ENCODE measurements around the gene NACC2.
A peak's percentile ranks its signal among the peaks of the same experiment; 100 is the strongest.
"Not testable (repeated sequence)": the region's sequence is repeated elsewhere in the genome, so short reads cannot be mapped to it uniquely, and the experiment has no call there.

NACC2 gene

DNA sequence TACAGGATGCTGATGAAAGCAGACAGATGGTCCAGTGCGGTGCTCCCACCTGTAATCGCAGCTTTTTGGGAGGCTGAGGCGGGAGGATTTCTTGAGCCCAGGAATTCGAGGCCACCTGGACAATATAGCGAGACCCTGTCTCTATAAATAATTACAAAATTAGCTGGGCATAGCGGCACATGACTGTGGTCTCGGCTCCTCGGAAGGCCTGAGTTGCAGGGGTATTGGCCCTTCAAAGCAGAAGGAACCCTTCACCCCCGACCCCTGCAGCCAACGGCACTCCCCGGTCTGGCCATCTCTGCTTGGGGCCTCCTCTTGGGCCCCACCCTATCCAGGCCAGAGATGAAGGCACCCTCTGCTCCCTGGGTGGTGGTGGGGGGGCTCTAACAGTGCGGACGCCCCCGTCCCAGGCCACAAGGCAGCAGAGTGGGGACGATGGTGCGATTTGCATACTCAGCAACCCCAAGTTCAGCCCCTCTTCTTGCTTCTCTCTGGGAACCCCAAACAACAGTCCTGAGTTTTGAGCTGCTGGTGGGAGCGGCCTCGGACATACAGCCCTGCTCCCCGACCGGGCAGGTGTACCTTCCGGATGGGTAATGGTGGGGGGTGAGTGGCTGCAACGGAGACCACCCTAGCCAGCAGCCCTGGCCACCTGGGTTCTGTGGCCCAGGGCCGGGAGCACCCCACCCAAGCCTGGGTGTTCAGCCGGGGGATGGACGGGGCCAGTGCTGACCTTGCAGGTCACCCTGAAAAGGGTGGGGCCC, 50.7 kb downstream of the NACC2 start:
- Histone ChIP-seq H2BK120ac (ENCODE audit: low read depth, low read length) (no peak overlapping the region), H3K4me1 (ENCODE audit: control insufficient read depth in 2 of 2, insufficient read depth in 1 of 2, low read depth in 1 of 2, low read length in 2 of 2) (no peaks in the 10 kb centered on the region), H3K4me2 (ENCODE audit: insufficient read depth, low read length, poor library complexity, severe bottlenecking) (no peak overlapping the region), H3K23ac (ENCODE audit: low read depth, low read length, poor library complexity) (no peak overlapping the region), H3K4ac (ENCODE audit: low read length) (no peak overlapping the region), H3K9me3 (replicated peaks in 1 of 2; ENCODE audit: control insufficient read depth in 2 of 2, insufficient read depth in 1 of 2, low read depth in 1 of 2, low read length in 2 of 2) (peaks cover 0 to 9% of the 10 kb centered on the region in 2 donors), H2BK15ac (ENCODE audit: low read length) (no peak overlapping the region), H2BK12ac (ENCODE audit: low read length) (no peak overlapping the region), H4K8ac (ENCODE audit: low read depth, low read length) (no peak overlapping the region), H2AK5ac (ENCODE audit: low read depth, low read length) (no peak overlapping the region), H3K27me3 (ENCODE audit: control insufficient read depth in 3 of 3, insufficient read depth in 3 of 3, low read depth in 1 of 3, low read length in 3 of 3) (no peaks in the 10 kb centered on the region), H2AFZ (ENCODE audit: low read length) (no peak overlapping the region), H3K79me1 (ENCODE audit: low read depth, low read length) (peaks cover 4% of the 10 kb centered on the region), H3K14ac (ENCODE audit: low read length) (no peak overlapping the region), H2BK5ac (ENCODE audit: low read length) (no peak overlapping the region), H4K91ac (ENCODE audit: low read depth, low read length, poor library complexity) (no peak overlapping the region), H3K9ac (ENCODE audit: low read depth, low read length, poor library complexity) (no peak overlapping the region), H3K4me3 (ENCODE audit: low read length in 2 of 2) (no peak overlapping the region), H3K27ac (replicated peaks; ENCODE audit: low read length) (no peak overlapping the region), H3K36me3 (replicated peaks in 1 of 2; ENCODE audit: control insufficient read depth in 2 of 2, insufficient read depth in 2 of 2, low read length in 2 of 2) (peaks cover 2 to 6% of the 10 kb centered on the region in 2 donors), H3K18ac (ENCODE audit: low read length) (peak overlapping the region; percentile 64)
- no CpG with 5 or more reads among the region's 25 CpGs for WGBS, 2 donors (ENCODE audit: extremely low coverage in 2 of 2, insufficient read length in 2 of 2, insufficient replicate concordance in 1 of 2)
- no peak for DNase-seq (ENCODE audit: low spot score)

DNA sequence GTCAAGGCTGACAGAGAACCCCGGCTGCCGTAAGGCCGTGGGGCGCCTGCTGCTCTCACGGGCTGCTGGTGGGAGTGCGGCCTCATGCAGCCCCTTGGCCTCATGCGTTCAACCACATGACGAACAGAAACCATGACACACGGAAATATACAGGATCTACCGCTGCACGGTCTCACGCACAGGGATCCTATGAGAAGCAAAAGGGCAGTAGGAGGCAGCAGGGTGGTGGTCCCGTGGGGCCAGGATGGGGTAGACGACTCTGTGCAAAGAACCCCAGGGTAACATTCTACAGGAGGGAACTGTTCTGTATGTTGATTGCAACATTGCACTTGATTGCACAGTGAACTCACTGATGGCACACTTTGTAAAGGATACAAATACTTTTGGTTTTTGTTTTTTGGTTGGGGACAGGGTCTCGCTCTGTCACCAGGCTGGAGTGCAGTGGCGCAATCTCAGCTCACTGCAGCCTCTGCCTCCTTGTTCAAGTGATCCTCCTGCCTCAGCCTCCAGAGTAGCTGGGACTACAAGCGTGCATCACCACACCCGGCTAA, 51.6 kb downstream of the NACC2 start:
- Histone ChIP-seq H3K18ac (ENCODE audit: low read length) (no peak overlapping the region), H2BK120ac (ENCODE audit: low read depth, low read length) (no peak overlapping the region), H3K14ac (ENCODE audit: low read length) (no peak overlapping the region), H2AFZ (ENCODE audit: low read length) (no peak overlapping the region), H4K8ac (ENCODE audit: low read depth, low read length) (no peak overlapping the region), H3K4me3 (ENCODE audit: low read length in 2 of 2) (no peak overlapping the region), H3K4me1 (ENCODE audit: control insufficient read depth in 2 of 2, insufficient read depth in 1 of 2, low read depth in 1 of 2, low read length in 2 of 2) (no peaks in the 10 kb centered on the region), H3K23ac (ENCODE audit: low read depth, low read length, poor library complexity) (no peak overlapping the region), H3K79me1 (ENCODE audit: low read depth, low read length) (peaks cover 4% of the 10 kb centered on the region), H2AK5ac (ENCODE audit: low read depth, low read length) (no peak overlapping the region), H2BK12ac (ENCODE audit: low read length) (no peak overlapping the region), H3K36me3 (replicated peaks in 1 of 2; ENCODE audit: control insufficient read depth in 2 of 2, insufficient read depth in 2 of 2, low read length in 2 of 2) (no peaks in the 10 kb centered on the region), H3K4ac (ENCODE audit: low read length) (no peak overlapping the region), H3K4me2 (ENCODE audit: insufficient read depth, low read length, poor library complexity, severe bottlenecking) (no peak overlapping the region), H2BK15ac (ENCODE audit: low read length) (no peak overlapping the region), H3K9me3 (replicated peaks in 1 of 2; ENCODE audit: control insufficient read depth in 2 of 2, insufficient read depth in 1 of 2, low read depth in 1 of 2, low read length in 2 of 2) (peaks cover 0 to 16% of the 10 kb centered on the region in 2 donors), H3K27ac (replicated peaks; ENCODE audit: low read length) (no peak overlapping the region), H4K91ac (ENCODE audit: low read depth, low read length, poor library complexity) (no peak overlapping the region), H2BK5ac (ENCODE audit: low read length) (no peak overlapping the region), H3K27me3 (ENCODE audit: control insufficient read depth in 3 of 3, insufficient read depth in 3 of 3, low read depth in 1 of 3, low read length in 3 of 3) (no peaks in the 10 kb centered on the region), H3K9ac (ENCODE audit: low read depth, low read length, poor library complexity) (no peak overlapping the region)
- DNase-seq (ENCODE audit: low spot score), result no peak
- WGBS, 2 donors (ENCODE audit: extremely low coverage in 2 of 2, insufficient read length in 2 of 2, insufficient replicate concordance in 1 of 2), result no CpG with 5 or more reads among the region's 18 CpGs

DNA sequence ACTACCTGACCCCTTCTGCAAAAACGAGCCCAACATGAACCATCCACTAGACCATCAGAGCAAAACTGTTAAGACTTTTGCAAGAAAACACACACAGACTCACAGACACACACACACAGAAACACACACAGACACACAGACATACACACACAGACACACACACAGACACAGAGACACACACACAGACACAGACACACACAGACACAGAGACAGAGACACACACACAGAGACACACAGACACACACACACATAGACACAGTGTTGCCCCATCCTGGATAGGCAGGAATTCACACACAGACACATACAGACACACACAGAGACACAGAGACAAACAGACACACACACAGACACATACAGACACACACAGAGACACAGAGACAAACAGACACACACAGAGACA, 52.5 kb downstream of the NACC2 start:
- Histone ChIP-seq H3K36me3 (replicated peaks in 1 of 2; ENCODE audit: control insufficient read depth in 2 of 2, insufficient read depth in 2 of 2, low read length in 2 of 2) (no peaks in the 10 kb centered on the region), H3K4me2 (ENCODE audit: insufficient read depth, low read length, poor library complexity, severe bottlenecking) (no peak overlapping the region), H3K4ac (ENCODE audit: low read length) (no peak overlapping the region), H2BK5ac (ENCODE audit: low read length) (no peak overlapping the region), H3K9me3 (replicated peaks in 1 of 2; ENCODE audit: control insufficient read depth in 2 of 2, insufficient read depth in 1 of 2, low read depth in 1 of 2, low read length in 2 of 2) (peaks cover 0 to 24% of the 10 kb centered on the region in 2 donors), H2AFZ (ENCODE audit: low read length) (no peak overlapping the region), H2BK120ac (ENCODE audit: low read depth, low read length) (no peak overlapping the region), H3K79me1 (ENCODE audit: low read depth, low read length) (peaks cover 8% of the 10 kb centered on the region), H4K91ac (ENCODE audit: low read depth, low read length, poor library complexity) (no peak overlapping the region), H3K9ac (ENCODE audit: low read depth, low read length, poor library complexity) (no peak overlapping the region), H2AK5ac (ENCODE audit: low read depth, low read length) (no peak overlapping the region), H3K27ac (replicated peaks; ENCODE audit: low read length) (no peak overlapping the region), H3K27me3 (ENCODE audit: control insufficient read depth in 3 of 3, insufficient read depth in 3 of 3, low read depth in 1 of 3, low read length in 3 of 3) (no peaks in the 10 kb centered on the region), H4K8ac (ENCODE audit: low read depth, low read length) (no peak overlapping the region), H3K4me1 (ENCODE audit: control insufficient read depth in 2 of 2, insufficient read depth in 1 of 2, low read depth in 1 of 2, low read length in 2 of 2) (no peaks in the 10 kb centered on the region), H3K4me3 (ENCODE audit: low read length in 2 of 2) (peak overlapping the region in 1 of 2 donors; percentile 1), H3K23ac (ENCODE audit: low read depth, low read length, poor library complexity) (no peak overlapping the region), H2BK12ac (ENCODE audit: low read length) (no peak overlapping the region), H3K14ac (ENCODE audit: low read length) (no peak overlapping the region), H3K18ac (ENCODE audit: low read length) (no peak overlapping the region), H2BK15ac (ENCODE audit: low read length) (no peak overlapping the region)
- DNase-seq (ENCODE audit: low spot score), result no peak
- WGBS, 2 donors (ENCODE audit: extremely low coverage in 2 of 2, insufficient read length in 2 of 2, insufficient replicate concordance in 1 of 2), result no CpG with 5 or more reads among the region's 1 CpG

DNA sequence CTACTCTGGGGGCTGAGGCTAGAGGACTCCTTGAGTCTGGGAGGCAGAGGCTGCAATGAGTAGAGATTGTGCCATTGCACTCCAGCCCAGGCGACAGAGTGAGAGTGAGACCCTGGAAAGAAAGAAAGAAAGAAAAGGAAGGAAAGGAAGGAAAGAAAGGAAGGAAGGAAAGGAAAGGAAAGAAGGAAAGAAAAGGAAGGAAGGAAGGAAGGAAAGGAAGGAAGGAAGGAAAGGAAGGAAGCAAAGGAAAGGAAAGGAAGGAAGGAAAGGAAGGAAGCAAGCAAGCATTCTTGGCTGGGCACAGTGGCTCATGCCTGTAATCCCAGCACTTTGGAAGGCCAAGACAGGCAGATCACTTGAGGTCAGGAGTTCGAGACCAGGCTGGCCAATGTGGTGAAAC, 54.2 kb downstream of the NACC2 start:
- DNase-seq (ENCODE audit: low spot score); H3K9ac ChIP-seq (ENCODE audit: low read depth, low read length, poor library complexity); H3K27ac ChIP-seq (replicated peaks; ENCODE audit: low read length); H3K36me3 ChIP-seq (replicated peaks in 1 of 2; ENCODE audit: control insufficient read depth in 2 of 2, insufficient read depth in 2 of 2, low read length in 2 of 2); H3K23ac ChIP-seq (ENCODE audit: low read depth, low read length, poor library complexity); H2AFZ ChIP-seq (ENCODE audit: low read length); H3K14ac ChIP-seq (ENCODE audit: low read length); H2BK5ac ChIP-seq (ENCODE audit: low read length); H3K4me2 ChIP-seq (ENCODE audit: insufficient read depth, low read length, poor library complexity, severe bottlenecking); H4K91ac ChIP-seq (ENCODE audit: low read depth, low read length, poor library complexity); H3K4ac ChIP-seq (ENCODE audit: low read length); H2BK15ac ChIP-seq (ENCODE audit: low read length); H3K4me1 ChIP-seq (ENCODE audit: control insufficient read depth in 2 of 2, insufficient read depth in 1 of 2, low read depth in 1 of 2, low read length in 2 of 2); H3K18ac ChIP-seq (ENCODE audit: low read length); H4K8ac ChIP-seq (ENCODE audit: low read depth, low read length); H2BK12ac ChIP-seq (ENCODE audit: low read length); H3K4me3 ChIP-seq (ENCODE audit: low read length in 2 of 2); H2AK5ac ChIP-seq (ENCODE audit: low read depth, low read length); H3K79me1 ChIP-seq (ENCODE audit: low read depth, low read length); H2BK120ac ChIP-seq (ENCODE audit: low read depth, low read length); H3K27me3 ChIP-seq (ENCODE audit: control insufficient read depth in 3 of 3, insufficient read depth in 3 of 3, low read depth in 1 of 3, low read length in 3 of 3): not testable (repeated sequence)
- H3K9me3 ChIP-seq (replicated peaks in 1 of 2; ENCODE audit: control insufficient read depth in 2 of 2, insufficient read depth in 1 of 2, low read depth in 1 of 2, low read length in 2 of 2), result peaks cover 2 to 34% of the 10 kb centered on the region in 2 donors
- no CpG with 5 or more reads among the region's 2 CpGs for WGBS, 2 donors (ENCODE audit: extremely low coverage in 2 of 2, insufficient read length in 2 of 2, insufficient replicate concordance in 1 of 2)

Measured in neuronal stem cell (in vitro differentiated cells).